Activated CD8-positive, alpha-beta memory T cell treated with anti-CD3 and anti-CD28 coated beads, Interleukin-2, amount 50 U/mL, for 48 hours (primary cell): ENCODE measurements around the gene PNPLA7.
A peak's percentile ranks its signal among the peaks of the same experiment; 100 is the strongest.

Source experiments
- DNase-seq: peaks from one replicate; pipeline ENCODE4 v3.0.0-alpha.2; 2020

PNPLA7 gene

DNA sequence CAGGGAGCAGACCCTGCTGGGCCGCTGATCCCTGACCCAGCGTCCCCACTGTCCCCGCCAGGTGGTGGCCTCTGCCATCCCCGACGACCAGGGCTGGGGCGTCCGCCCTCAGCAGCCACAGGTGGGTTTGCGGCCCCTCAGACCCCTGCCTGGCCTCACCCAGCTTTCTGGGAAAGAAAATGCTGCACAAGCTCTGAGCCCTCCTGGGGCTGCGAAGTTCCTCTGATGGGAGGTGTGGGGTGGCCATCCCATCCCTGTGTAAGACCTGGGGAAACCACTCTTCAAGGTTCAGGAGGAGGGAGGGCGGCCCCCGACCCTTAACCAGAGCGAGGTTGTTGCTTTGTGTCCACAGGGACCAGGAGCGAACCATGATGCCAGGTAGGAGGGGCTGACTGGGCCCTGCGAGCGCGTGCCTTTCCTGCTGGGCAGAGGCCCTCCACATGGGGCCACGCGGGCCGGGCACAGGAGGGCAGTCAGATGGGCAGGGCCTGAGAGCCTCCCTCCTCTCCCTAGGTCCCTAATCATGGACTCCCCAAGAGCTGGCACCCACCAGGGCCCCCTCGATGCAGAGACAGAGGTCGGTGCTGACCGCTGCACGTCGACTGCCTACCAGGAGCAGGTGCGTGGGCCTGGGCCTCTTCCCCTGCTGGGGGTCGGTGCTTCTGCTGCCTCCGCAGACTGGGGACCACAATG lies 119.3 kb downstream of the PNPLA7 start:
- DNase-seq: no peak

DNA sequence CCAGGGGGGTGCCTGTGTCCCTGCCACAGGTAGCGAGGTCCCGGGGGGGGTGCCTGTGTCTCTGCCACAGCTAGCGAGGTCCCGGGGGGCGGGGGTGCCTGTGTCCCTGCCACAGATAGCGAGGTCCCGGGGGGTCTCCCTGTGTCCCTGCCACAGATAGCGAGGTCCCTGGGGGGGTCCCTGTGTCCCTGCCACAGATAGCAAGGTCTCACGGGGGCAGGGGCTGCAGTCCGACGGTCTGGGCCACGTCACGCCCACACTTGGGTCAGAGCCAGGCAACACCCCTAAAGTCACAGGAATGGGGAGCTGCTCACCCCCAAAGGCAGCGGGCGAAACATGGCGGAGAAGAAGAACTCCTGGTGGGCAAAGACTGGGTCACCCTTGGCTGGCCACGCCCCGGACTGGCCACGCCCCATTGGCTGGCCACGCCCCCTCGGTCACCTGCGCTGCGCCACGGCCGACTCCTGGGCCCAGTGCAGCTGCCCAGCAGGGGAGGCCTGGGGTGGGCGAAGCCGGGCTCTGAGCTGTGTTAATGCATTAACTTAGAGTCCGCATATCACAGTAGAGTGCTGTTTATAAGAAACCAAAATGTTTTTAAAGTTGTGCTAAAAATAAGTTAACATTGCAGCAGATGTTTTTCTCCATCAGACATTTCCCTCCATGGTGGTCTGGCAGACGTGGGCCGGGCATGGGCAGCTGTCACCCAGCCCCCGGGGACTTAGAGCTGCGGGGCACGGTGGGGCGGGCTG lies 120.1 kb downstream of the PNPLA7 start:
- no peak for DNase-seq

DNA sequence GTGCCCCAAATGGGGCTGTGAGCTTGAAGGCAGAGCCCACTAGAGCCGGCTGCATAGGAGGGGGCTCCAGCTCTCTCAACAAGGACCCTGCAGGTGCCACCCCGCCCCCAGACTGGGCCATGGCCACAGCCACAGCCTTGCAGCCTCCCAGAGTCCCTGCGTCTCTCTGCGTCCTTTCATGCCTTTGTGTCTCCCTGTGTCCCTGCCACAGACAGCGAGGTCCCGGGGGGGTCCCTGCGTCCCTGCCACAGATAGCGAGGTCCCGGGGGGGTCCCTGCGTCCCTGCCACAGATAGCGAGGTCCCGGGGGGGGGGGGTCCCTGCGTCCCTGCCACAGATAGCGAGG lies 120.7 kb downstream of the PNPLA7 start:
- no peak for DNase-seq

DNA sequence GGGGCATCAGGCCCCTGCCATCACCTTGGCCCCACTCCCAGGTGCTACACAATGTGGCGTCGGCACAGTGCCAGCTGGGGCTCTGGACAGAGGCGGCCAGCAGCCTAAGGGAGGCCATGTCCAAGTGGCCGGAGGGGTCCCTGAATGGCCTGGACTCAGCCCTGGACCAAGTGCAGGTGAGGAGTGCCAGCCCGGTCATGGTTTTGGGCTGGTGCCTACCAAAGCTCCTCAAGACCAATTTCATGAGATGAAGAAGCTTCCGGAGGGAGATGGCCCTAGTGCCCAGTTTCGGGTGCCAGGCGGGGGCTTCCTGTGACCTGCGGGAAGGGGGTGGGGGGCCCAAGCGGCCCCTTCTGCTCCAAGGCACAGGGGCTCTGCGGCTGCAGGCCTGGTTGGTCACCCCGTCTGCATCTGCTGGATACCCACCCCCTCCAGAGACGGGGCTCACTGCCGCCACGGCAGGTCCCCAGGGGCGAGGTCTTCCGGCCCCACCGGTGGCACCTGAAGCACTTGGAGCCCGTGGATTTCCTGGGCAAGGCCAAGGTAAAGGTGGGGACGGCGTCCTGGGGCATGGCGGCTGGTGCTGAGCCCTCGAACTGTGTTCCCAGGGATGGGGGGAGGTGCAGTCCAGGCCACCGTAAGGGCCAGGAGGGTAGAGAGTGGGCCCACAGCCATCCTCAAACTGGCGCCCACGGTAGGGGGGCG lies 121.2 kb downstream of the PNPLA7 start:
- DNase-seq: no peak

DNA sequence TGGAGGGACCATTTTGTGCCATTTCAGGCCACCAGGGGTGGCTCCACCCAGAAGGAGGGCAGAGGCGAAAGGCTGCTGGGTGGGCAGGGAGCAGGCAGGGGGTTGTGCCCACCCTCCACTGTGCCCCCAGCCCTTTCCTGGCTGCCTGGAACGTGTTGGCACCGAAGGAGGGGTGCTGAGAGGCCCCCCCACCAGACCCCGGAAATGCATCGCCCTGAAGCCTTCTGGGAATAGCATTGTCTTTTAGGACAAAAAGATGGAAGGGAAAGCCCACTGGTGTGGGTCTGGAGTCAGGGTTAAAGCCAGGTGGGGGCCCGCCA lies 121.9 kb downstream of the PNPLA7 start:
- DNase-seq: no peak

DNA sequence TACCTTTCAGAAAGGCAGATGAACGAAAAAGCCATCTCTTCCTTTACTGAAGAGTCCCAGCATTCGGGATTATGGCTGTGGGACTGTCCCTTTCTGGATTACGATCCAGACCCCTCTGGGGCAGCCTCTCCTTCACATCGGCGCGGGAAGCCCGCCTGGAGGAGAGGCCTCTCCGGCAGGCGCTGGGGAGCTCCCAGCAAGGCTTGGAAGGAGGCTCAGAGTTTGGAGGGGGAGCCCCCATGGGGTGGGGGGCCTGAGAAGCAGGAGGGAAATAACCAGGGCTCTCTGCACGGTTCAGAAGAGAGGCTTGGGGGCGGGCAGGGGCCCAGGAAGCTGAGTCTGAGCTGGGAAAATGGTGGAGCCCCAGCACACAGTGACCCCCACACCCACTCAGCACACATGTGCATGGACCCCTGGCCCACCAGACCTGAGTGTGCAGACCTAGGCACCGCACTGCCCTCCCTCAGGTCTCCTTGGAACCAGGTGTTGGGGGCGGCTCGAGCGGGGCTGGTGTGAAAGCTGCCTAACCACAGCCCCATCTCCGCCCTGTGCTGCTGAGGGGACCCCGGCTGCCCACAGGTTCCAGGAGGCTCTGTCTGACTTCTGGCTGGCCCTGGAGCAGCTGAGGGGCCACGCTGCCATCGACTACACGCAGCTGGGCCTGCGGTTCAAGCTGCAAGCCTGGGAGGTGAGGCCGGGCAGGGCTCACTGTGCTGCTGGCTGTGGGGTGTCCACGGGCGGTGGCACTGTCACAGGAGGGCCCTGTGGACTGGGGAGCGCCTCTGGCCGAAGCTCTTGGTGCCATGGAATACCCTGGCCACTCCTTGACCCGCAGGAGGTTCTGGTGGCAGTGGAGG lies 122.5 kb downstream of the PNPLA7 start:
- no peak for DNase-seq

DNA sequence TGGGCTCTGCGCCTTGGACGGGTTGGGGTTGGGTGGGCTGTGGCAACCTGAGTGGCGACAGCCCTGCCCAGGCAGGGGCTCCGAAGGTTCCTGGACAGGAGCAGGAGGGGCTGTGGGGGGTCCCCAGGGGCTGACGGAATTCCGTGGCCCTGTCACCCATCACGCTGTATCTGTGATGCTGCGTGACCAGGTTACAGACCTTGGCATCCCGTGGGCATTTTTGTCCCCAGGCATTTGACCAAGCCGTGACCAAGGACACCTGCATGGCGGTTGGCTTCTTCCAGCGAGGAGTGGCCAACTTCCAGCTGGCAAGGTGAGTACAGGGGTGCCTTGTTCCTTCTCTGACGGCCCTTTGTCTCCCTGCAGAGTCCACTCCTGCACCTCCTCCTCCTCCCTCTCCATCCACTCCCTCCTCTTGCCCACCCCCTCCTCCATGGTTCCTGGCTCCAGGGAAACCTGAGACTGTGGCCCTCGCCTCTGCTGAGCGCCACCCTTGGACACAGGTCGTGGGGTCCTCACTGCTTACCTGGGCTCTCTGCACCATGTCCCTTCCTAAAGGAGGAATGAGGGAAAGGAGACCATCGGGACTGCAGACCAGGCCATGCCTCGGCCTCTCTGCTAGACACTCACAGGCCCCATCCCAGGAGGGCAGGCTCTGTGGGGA lies 124.1 kb downstream of the PNPLA7 start:
- DNase-seq: no peak

DNA sequence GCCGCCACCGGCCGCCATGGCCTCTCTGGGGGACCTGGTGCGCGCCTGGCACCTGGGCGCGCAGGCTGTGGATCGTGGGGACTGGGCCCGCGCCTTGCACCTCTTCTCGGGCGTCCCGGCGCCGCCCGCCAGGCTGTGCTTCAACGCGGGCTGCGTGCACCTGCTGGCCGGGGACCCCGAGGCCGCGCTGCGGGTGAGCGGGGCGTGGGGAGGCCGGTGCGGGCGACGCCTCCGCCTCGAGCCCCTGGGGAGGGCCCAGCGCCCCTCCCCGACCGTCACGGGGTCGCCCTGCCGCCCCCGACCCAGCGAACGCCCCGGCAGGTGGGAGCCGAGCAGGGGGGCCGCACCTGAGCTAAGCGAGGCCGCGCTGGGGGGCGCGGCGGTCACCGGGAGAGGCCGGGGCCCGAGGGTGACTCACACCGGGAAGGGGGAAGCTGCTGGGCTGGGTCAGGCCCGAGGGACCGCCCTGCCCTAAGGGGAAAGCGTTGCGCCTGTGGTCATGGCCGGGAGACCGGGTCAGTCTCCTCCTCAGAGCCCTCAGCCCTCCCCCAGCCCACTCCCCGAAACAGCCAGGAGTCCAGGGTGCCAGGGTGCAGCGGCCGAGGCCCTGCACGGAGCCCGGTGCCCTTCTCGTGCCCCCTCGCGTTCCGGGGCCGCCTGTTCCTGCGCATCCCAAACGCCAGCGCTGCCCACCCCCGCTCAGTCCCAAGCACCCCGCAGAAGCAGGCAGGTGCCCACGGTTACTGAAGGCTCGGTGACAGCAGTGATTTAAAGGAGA lies 126.5 kb downstream of the PNPLA7 start:
- DNase-seq: no peak

DNA sequence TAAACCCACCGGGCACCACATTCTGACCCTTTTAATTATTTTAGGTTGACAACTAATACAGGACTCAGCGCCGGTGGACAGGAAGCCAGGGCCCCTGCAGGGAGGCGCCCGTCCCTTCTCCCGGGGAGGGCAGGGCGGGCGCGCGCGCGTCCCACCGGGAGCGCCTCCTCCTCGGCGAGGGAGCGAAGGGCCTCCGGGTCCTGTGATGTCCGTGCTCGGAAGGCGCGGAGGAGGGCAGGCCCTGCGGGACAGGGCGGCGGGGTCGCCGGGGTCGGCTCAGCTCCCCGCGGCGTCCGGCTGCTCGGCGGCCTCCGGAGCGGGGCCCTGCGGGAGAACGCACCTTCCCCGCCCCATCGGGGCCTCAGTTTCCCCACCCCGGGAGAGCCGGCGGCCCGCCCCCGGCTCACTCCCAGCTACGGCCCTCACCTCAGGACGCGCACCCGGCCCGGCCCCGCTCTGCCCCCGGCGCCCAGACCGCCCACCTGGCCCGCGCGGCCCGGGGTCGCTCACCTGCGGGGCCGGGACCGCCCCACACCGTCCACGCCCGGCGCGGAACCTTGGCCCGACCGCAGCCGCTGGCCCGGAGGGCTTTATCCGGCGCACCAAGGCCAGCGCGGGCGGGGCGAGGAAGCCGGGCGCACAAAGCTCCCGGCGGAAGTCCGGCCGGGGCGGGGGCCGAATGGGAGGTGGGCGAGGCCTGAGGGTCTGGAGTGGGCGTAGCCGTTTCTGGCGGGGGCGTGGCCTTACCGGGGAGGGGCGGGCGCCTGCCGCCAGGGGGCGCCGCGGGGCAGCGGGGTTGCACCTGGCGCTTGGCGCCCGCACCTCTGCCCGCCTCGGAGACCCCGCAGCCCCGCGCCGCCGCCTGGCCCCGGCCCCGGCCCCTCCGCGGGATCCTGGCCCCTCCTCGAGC lies 127.3 kb downstream of the PNPLA7 start, which contains the start of the genes EXD3 and NOXA1:
EXD3 (minus strand) TSS at position 559 of the 910 bp plus-strand sequence. CDS start 27,805 bp downstream, outside the sequence.
NOXA1 (plus strand) TSS at position 790 of the 910 bp plus-strand sequence. CDS start 137 bp downstream, outside the sequence.
- peak; percentile 99 for DNase-seq

DNA sequence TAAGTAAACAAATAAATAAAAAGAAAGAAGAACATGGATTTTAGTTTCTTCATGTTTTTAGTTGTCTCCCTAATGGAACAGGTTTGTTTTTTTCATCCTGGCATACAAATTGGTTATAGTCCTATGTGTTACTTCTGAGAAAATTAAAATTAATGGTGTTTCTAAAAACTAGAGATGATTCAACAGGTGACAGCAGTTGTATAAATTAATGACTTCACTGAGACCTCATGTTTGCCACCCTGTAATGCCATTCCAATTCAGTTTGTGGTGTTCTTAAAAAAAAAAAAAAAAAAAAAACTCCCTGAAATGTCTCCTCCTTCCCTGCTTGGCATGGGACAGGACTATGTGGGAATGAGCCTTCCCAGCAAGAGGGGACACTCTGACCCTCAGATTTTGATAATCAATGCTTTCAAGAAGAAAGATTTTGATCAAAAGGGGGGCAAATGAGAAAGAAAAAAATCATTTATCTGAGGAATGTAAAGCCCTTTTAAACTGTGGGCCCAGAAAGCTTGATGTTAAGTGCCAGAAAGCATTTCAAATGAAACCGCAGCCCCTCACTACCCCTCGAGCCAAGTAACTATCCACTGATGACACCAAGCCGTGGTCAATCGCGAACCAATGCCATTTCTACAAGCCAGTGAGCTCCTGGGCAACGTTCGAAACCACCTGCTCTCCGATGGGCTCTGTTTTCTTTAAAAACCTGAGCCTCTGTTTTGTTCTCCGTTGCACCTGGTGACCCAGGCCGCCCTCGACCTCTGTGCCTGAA lies 128.2 kb downstream of the PNPLA7 start:
- no peak for DNase-seq

DNA sequence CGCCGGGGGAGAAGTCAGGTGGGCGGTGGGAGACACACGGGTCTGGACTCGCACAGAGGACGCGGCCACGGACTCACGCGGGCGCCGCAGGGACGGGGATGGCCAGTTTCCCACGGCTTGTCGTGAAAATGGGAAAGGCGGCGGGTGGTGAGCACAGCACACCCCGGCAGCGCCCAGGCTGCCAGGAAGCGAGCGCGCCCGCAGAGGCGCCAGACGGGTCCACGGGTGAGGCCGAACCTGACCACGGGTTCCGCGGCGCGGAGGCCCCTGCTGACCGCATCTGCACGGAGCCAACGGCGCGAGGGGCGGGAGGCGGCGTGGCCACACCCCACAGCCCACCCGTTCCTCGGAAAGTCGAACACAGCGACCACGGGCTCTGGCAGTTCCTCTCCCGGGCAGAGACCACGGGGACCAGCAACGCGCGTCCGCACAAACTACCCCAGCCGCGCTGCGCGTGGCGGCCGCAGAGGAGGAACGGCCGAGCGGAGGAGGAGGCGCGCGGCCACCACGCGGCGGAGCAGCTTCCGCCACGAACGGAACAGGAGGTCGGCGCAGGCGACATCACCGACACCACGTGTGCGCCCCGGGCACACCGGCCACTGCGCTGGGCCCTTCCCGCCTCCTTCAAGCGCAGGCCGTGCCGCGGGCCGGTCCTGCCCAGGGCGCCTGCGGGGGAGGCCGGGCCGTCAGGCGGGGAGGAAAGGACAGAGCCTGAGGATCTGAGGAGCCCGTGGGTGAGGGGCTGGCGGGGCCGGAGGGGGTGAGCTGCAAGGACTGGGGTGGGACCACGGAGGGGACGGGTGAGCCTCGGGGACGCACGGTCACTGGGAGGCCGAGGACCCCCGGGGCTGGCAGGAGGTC lies 132.8 kb downstream of the PNPLA7 start:
- DNase-seq: no peak

DNA sequence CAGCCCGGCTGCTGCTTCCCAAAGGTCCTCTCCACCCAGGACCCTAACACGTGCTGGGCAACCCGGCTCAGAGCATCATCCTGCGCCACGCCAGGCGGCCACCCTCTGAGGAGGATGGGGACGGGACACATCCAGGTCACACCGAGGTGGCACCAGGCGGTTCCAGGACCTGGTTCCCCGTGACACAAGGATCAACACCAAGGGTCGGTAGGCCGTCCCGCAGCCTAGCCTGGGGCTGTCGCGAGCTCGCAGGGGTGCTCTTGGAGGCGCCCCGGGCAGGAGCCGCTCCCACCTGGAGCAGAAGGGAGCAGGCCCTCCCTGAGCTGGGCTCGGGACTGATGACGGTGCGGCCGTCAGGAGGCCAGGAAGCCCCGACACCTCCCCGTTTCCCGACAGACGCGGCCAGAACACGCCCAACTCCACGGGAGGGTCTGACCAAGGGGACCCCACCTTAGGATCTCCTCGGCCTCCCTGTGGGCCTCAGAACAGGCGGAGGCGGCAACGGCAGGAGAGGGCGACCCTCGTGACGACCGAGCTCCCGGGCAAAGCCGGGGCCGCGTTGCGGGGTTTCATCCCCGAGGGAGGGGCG lies 133.5 kb downstream of the PNPLA7 start:
- DNase-seq: no peak

DNA sequence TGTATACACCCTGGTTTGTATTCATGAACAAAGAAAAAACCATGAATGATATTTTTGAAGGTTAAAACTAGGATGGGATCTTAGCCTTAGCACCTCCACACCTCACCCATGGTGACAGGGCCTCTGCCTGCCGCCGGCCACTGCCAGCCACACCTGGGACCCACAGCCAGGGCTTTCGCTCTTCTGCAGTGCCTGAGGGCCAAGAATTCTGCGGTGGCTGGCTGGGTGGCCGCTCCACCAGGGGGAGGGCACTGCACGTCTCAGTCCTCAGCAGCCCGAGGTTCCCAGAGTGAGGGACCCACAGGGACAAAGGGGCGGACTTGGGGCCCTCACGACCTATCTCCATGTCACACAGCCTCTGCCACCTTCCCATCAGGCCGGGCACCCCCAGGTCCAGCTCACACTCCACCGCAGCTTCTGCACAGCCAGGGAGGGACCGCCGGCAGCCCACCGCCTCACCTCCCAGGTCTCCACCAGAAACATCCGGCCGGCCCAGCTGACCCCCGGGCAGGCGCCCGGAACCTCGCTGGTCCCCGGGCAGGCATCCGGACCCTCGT lies 134.1 kb downstream of the PNPLA7 start:
- DNase-seq: no peak

DNA sequence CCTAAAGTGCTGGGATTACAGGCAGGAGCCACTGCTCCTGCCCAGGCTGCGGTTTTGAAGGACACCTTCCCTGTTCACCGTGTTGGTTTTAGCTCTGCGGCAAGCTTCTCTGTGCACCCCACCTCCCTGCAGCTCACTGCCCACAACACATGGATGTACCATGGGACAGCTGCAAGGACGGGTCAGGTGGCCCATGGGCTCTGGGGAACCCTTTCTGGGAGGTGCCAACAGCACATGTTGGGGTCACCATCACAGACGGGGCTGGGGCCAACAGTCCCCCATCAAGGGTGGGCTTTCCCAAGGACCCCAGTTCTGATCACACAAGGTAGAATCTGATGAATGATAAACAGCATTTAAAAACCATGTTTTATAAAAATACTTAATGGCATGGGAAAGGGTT lies 134.8 kb downstream of the PNPLA7 start:
- no peak for DNase-seq

DNA sequence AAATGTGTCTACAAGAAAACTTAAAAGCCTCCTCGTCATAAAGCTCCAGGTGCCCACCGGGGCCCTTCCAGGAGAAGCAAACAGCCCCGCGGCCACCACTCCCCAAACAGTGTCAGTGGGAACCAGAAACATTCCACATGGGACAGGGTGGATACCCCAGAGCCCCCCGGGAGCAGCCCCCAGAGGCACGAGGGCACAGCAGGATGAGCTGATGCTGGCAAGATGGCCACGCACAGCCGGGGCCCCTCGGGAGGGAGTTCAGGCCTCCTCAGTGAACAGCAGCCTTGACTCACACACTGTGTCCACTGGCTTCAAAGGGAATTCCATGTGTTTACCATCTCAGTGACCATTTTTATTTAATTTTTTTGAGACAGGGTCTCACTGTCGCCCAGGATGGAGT lies 137.8 kb downstream of the PNPLA7 start:
- DNase-seq: no peak

DNA sequence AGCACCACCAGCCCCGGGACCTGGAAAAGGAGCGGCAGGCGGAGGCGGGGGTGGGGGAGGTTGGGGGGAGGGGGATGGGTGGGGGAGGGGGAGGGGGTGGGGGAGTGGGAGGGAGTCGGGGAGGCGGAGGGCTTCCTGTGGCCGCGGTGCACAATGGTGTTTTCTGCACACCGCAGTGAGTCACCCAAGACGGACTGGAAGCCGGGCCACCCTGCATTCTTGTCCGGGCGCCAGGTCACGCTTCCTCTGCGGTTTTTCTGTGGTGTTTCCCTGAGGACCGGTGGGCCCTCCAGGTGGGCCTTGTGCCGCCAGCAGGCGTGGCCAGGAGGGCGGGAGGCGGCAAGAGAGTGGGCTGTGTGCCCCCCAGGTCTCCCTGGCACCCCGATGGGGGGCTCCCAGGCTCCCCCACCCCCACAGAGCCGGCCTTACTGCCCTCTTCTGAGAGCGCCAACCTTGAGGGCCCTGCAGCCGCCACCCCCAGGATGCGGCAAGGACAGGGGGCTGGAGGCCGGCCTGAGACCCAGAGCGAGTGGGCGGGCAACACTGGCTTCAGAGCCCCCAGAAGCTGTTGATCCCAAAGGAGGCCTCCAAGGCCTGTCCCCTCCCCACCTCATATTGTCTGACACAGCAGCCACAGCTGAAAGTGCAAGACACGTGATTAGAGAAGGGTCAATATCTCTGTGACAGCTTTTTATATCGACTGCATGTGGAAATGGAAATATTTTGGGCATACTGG lies 138.4 kb downstream of the PNPLA7 start:
- DNase-seq: peak; percentile 76

DNA sequence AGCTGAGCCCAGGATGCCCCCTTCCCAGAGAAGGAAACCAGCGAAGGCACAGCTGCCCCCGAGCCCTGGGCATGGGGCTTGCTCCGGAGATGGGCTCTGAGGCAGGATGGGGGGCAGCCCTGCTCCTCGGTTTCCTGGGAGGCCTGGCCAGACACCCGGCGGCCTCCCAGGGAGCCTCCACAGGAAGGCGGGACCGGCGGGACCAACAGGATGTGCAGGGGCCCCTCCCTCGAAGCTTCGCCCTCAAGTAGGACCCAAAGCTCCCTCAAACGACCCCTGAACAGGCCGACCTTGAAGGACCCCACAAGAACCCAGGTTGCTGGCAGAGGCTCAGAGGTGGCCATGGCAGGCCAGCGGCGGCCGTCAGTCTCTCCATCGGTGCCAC lies 138.9 kb downstream of the PNPLA7 start:
- no peak for DNase-seq
